ENCODE measurements around the gene STX1B.

DNA sequence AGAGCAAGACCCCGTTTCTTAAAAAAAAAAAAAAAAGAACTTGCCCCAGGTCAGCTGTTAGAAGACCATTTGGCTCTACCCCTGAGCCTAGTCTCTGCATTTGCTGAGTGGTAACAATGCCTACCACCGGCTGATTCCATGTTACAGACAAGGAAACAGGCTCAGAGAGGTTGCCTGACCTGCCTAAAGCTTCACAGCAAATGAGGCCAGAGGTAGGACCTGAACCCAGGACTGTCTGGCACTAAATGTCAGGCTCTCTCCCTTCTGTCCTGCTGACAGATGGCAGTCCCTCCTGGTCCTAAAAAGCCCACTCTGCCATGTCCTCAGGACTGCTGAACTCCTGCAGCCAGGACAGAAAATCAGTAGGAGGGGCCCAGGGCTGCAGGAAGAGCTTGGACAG lies 5.8 kb downstream of the STX1B start:
- TF ChIP-seq, protein P1, sequence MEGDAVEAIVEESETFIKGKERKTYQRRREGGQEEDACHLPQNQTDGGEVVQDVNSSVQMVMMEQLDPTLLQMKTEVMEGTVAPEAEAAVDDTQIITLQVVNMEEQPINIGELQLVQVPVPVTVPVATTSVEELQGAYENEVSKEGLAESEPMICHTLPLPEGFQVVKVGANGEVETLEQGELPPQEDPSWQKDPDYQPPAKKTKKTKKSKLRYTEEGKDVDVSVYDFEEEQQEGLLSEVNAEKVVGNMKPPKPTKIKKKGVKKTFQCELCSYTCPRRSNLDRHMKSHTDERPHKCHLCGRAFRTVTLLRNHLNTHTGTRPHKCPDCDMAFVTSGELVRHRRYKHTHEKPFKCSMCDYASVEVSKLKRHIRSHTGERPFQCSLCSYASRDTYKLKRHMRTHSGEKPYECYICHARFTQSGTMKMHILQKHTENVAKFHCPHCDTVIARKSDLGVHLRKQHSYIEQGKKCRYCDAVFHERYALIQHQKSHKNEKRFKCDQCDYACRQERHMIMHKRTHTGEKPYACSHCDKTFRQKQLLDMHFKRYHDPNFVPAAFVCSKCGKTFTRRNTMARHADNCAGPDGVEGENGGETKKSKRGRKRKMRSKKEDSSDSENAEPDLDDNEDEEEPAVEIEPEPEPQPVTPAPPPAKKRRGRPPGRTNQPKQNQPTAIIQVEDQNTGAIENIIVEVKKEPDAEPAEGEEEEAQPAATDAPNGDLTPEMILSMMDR (IDR thresholded peaks at IDR 0.05; ENCODE audit: extremely low read depth in 1 of 2, insufficient read depth in 1 of 2, low read depth in 1 of 2, low read length in 2 of 2): no peak
- TF ChIP-seq EZH2 (IDR thresholded peaks at IDR 0.05; ENCODE audit: borderline replicate concordance, low read depth, low read length, severe bottlenecking): no peak

All from endothelial cell of umbilical vein (primary cell).